Right hindlimb (tissue), 1 donor: ENCODE results near the gene DUSP1.

ENCODE experiments used
- DNase-seq: peaks from one replicate; pipeline ENCODE4 v3.0.0-alpha.2; 2018

Gene DUSP1

DNA sequence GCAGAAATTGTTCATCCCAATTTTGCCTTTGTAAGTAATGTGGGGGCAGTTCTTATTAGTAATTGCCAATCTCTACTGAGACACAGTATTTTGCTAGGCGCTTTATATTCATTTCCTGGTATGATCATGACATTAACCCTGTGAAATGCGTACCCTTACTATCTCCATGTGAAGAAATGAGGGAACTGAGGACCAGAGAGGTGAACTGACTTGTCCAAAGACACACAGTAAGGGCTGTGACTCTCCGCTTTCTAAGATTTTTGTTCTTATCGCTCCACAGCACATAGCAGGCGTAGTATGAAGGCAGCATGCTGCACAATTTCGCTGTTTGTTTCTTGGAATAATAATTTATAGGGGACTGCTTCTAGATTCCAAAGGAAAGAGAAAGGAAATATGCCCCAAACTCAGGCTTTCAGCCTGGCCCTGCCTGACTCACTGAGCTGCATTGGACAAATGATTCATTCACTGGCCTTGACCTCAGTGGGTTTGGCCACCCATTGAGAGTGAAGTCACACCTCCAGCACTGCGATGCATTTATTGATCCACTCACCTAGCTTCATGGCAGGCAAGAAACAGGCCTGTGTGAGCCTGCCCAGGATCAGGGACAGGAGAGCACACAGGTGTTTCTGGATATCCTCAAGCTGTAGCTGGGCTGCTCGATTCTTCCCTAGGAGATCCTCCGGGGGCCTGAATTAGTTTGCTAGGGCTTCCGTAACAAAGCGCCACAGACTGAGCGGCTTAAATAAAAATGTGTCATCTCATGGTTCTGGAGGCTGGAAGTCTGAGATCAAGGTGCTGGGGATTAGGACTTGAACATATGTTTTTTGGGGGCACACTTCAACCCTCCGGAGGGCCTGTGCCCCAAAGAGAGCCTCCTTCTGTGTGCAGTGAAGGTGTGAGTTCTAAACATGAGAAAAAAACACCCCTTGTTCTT lies 7.2 kb upstream of the DUSP1 start:
- no peak for DNase-seq

DNA sequence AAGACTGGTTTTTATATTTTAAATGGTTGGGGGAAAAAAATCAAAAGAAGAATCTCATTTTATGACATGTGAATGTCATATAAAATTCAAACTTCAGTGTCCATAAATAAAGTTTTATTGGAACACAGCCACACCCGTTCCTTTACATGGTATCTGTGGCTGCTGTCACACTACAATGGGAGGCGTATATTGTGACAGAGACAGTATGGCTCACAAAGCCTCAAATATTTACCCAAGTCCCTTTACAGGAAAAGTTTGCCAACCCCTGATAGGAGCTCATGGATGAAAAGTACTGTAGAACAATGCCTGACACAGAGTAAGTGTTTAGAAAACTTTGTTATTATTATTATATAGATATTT lies 5.2 kb upstream of the DUSP1 start:
- no peak for DNase-seq

DNA sequence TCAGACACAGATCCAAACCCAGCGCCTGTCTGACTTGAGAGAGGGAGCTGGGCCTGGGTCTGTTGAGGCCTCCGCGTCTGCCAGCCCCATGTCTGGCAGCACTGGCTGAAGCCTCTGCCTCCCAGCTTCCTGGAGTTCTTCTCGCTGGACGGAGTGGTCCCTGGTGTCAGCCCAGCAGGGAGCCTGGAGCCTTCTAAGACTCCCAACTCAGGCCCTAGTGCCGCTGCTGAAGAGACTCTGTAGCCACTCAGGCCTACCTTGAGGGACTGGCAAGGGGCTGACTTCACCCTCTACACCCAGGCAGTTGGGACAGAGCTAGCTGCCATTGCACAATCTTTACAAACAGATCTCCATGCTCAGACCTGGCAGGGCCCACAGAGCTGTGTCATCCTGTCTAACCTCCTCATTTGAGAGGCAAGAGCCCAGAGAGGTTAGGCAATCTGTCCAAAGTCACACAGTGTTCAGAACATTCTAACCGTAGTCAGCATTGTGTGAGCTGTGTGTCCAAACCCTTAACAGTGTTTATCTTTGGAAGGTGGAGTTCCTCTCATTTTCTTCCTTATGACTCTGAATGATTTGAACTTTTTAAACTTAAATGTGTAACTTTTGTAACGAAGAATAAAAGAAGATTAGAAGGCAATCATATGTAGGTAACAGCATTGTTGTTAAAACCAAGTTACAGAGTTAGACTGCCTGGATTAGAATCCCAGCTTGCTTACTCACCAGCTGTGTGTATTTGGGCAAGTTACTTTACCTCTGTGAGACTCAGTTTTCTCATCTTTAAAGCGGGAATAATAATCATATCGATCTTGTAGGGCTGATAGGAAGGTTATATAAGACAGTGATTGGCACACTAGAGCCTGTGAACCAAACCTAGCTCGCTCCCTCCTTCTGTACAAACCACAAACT lies 4.6 kb upstream of the DUSP1 start:
- no peak for DNase-seq

DNA sequence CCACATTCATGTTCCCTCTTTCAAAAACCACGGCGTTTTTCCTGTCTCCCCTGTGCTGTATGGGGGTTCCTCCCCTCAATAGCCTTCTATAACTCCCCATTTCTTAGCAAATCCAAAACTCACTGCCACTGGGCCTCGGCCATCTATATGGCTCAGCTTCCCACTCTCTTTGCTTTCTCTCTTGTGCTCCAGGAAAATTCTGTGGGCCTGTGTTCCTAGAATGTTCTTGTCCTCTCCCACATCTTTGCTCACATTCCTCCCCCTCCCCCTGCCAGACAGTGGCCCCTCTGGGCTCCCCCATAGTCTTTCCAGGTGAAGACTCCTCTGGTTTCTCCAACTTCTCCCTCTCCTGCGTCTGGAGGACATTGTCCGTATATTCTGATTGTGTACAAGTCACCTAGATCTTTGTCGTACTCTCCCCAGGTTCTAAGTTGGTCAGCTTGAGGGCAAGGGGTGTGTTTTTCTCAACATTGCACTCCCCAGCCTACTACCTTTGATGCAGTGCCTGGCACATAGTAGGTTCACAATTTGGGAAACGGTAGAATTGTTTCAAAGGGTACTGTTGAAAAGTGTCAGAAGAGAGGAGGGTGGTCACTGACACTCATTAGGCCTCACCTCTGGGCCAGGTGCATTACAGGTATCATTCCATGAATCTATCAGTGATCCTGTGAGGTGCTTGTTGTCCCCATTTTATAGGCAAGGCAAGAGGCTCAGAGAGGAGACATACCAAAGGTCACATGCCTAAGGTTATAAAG lies 3.7 kb upstream of the DUSP1 start:
- DNase-seq = no peak

DNA sequence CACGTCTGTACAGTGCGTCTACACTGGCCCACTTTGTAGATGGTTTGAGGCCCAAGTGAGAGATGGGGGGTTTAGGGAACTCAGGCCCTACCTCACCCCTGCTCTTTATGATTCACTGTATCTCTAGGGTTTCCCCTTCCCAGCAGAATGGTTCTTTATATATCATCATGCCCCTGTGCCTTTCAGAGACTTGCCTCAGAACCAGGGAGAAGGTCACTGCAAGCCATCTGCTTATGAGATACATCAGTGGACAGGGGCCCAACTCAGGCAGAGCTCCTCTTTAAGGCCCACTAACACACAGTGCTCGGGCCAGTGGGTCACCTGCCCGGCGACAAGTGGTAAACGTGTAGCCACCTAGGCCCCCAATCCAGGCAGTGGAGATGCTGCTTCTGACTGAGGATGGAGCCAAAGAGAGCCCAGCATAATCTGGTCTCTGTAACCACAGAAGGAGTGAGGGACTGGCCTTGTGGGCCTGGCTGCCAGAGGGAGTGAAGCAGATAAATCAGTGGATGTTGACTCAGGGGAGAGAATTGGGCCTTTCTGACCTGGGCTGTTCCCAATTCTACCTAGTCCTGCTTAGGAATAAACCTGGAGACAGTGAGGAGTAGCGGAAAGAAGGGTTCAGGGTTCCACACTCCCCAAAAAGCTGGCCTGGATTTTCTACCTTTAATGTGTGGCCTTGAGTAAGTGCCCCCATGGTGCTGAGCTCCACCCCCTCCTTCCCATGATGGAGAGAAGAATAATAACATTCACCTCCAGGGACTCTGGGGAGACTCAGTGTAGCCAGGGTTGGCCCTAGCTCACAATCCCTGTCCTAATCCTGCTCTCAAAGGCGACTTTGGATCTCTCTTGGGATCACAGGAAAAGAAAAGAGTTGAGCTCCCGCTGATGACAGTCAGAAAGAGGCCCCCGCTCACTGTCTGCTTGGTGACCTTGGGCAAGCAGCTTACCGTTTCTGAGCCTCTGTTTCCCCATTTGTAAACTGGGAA lies 2.8 kb upstream of the DUSP1 start:
- DNase-seq = no peak

DNA sequence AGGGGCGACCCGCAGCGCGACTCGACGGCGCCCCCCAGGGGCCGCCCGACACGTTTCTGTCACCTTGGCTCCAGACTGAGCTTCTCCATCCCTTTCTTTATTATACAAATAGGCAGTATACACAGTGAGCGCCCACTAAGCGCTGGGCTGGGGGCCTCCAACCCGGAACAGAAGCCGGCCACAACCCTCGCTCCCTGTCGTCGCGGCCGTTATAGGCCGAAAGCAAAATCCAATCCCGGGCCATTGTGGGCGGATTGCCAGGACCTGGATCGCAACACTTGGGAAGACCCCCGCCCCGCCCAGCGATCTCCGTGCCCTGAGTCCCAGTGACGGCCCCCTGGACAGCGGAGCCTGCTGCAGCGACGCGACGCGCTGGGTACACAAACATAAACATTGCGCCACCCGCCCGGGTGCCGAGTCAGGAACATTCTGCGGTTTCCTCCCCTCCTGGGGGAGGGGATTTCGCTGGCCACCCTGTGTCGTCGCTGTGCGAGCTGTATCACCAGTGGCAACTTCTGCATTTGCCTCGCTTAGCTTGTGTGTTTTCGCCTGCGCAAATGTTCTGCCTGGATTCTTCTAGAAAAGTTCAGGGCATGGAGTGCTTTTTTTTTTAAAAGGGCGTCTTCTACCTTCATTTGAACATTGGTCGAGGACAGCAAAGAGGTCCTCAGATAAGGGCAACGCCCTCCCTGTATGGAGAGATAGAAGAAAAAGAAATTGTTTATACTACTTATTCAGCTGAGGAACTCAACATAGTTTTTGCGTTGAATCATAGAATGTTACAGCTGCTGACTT lies 1.3 kb upstream of the DUSP1 start:
- peak; percentile 89 for DNase-seq

DNA sequence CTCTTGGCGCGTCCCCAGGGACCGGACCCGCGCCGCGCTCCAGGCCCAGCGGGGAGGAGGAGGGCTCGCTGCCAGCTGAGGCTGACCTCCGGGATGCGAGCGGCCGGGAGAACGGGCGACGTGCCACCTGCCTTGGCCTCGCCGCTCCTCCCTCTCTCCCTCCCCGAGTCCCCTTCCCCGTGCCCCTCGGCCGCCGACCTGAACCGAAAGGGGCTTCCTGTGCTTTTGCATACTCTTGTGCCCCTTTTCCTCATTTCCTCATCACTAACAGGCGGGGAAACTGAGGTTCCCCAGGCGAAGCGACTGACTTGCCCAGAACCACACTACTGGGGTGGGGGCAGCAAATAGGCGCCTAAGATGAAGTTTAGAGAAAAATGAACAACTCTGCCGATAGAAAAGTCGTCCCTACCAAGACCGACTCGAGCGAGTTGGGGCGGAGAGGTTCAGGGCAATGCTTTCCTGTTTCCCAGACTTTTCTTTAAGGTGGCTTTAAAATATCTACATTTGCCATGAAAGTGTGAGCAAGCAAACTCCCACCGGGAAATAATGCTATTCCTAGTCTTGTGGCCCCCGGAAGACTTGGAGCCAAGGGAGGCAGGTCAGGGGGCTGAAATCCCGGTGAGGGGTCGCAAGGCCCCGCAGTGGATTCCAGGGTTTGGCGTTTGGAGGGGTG lies 580 bp upstream of the DUSP1 start:
- no peak for DNase-seq

DNA sequence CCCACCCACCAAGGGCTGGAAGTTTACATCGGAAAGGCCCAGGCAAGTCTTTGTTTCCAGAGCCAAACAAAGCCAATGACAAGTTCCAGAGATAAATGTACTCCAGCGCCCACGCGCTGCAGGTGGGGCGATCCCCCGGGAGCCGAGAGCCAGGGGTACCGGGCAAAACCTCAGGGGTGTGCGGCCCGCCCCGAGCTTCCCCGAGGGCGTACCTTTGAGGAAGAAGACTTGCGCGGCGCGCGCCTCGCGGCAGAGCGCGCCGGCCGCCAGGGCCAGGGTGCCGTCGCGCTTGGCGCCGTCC lies 671 bp downstream of the DUSP1 start:
- DNase-seq = no peak

DNA sequence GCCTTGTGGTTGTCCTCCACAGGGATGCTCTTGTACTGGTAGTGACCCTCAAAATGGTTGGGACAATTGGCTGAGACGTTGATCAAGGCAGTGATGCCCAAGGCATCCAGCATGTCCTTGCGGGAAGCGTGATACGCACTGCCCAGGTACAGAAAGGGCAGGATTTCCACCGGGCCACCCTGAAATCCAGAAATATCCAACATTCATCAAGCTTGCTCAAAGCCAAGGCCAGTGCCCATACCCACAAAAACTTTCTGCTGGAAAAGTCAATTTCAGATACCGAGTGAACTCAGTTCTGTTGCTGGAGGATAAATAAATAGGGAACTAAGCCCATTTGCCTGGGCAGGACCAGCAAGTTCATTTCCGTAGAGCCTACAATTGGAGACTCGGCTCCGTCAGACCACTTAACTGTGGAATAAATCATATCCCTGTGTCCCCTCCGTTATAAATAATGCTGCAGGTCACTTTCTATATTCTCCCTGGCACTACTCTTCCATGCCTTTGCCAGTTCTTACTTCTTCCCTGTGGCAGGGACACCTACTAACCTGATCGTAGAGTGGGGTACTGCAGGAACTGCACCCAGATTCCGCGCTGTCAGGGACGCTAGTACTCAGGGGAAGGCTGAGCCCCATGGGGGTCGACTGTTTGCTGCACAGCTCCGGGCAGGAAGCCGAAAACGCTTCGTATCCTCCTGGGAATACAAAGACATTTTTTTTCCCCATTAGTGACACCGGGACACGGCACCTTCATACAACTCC lies 1.2 kb downstream of the DUSP1 start:
- DNase-seq = no peak

DNA sequence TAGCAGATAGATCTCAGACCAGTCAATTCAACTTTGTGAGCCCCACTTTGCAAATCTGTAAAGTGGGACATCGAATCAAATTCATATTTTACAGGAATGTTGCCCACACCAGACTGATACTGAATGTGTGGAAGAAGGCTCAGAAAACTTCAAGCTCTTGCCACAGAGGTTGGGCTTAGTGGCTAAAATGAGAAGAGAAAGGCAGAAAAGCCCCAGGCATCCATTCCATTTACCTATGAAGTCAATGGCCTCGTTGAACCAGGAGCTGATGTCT lies 1.7 kb downstream of the DUSP1 start:
- DNase-seq = no peak

DNA sequence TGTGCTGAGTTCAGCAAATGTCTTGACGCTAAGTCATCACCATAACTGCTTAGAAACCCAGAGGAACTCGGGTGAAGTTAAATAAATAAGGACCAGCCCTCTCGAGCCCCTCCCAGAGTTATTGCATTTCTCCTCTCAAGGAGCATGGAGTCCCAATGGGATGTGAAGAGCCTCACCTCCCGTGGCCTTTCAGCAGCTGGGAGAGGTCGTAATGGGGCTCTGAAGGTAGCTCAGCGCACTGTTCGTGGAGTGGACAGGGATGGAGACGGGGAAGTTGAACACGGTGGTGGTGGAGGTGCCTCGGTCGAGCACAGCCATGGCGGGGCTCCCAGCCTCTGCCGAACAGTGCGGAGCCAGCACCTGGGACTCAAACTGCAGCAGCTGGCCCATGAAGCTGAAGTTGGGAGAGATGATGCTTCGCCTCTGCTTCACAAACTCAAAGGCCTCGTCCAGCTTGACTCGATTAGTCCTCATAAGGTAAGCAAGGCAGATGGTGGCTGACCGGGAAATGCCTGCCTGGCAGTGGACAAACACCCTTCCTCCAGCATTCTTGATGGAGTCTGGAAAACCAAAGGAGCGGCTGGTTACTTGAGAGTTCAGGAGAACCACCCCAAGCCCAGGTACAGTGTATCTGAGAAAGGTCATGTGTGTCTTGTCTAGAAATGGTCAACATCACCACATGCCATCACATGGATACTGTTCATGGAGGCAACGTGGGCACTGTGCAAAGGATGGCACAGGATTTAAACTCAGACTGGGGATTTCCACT lies 2.2 kb downstream of the DUSP1 start:
- DNase-seq = no peak

DNA sequence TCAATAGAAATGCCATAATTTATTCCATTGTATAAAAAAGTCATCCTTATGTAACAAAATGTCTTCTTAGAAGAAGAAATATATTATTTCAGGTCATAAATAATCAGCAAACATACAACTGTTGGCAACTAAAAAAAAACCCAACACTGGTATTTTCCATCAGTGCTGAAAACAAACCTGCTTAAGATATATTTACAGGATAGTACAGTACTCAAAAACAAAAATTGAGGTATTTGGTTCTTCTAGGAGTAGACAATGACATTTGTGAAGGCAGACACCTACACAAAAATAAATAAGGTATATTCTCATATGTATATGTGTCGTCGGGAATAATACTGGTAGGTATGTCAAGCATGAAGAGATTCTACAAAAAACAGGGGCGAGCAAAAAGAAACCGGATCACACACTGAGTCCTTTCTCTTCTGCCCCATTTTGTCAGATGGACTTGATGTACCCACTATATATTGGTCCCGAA lies 2.9 kb downstream of the DUSP1 start:
- DNase-seq = no peak

DNA sequence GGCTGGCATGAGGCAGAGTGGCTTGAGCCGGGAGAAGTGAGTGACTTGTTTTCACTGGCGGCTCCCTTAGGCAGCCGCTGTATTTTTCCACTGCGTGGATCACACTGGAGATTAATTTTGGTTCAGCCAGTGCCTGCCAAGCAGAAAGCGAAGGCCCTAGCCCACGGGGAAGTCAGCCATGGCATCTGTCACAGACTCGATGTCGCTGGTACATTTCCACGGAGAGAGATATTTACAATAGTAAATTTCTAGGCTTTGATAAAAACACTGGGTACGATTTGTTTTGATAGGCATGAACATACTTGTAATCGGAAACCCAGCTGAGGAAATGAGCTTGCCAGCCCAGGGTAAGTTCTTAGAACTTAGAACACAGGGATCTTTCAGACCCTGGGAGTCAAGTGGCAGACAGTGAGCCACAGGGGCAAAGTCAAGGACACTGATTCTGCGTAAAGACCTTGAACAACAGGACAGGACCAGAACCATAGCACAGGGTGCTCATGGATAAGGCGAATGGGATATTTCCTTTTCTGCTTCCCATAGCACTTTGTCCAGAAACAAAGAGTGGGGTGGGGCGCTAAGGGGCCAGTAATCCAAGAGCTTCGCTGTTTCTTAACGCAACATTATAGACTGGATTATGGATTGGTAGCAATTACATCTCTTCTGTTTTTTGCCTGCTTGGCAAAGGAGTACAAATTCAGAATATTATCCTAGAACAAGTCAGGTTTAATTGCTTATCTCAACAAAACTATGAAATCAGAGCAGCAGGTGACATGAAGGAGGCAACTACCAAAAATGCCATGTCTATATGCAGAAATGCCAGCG lies 4.5 kb downstream of the DUSP1 start:
- peak; percentile 83 for DNase-seq

DNA sequence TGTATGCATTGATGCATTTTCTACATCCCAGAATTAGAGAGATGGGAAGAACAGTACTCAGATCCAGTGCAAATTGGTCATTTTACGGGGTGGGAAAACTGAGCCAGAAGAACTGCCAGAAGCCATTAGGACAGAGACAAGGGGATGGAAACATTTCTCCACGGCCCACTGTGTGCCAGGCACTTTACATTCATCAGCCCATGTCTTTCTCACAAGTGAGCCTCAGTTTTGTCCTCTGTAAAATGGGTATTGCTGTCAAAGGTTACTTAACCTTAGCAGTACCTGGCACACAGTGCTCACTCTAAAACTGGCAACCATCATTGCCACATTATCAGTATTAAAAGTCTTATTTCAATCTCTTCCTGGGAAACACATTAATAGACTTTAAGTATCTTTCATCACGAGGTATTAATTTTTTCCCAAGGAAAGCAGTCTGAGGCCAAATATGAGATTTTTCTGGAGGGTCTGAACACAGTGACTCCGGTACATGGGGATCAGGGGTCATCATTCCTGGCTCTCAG lies 5.2 kb downstream of the DUSP1 start:
- peak; percentile 73 for DNase-seq

DNA sequence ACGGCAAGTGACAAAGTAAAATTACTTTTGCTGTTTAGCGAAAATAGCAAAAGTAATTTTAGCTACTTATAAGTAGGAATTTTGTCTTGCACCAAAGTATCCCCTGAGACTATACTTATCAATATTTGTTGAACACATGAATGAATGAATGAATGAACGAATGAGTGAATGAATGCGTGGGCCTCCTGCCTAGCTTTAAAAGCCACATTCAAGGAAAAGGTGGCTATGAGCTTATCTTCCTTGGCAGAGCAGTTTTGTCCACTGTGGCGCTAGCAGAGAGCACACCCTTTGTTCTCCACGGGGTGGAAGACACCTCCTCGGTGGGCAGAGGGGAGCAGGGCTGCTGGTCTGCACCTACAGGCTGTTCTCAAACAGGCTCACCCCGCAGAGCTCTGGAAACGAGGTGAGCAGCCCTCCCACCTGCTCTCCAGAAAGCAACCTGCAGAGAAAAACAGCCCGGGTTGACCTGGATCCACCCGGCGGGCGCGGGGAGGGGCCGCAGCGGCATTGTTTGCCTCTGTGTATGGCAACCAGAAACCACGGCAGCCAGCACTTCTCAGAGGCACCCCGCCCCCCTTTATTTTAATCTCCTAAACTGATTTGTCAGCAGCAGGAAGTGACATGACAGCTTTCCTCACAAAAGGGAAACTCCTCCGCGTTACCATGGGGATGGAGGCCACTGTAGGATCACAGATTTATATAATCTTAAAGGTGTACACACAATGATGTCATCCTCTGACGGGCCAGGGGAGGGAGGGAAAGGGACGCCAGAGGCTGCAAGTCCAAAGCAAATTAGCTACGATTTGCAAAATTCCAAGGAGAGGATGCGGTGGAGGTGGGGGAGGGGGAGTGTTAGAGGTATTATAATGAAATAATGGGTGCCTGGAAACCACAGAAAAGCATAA lies 5.9 kb downstream of the DUSP1 start:
- peak; percentile 96 for DNase-seq

DNA sequence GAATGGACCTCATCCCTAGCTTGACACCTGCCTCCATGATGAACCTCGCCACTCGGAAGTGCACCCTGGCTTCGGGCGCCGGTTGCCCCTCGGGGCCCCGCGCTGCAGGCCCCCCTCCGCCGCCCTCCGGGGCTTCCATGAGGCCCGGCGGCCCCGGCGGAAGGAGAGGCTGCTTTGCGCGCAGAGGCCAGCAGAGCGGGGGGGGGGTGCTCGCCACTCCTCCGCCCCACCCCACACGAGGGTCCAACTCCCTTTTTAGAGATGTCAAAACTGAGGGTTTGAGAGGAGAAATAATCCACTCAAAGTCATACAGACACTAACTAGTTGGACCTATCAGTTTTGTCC lies 7.9 kb downstream of the DUSP1 start:
- no peak for DNase-seq
